HG02571 (cell line): ENCODE measurements around the gene S100A4.
"Not testable (repeated sequence)": the region's sequence is repeated elsewhere in the genome, so short reads cannot be mapped to it uniquely, and the experiment has no call there.

ENCODE experiments used
- ATAC-seq: cut with Tn5 transposase; IDR thresholded peaks from one replicate; pipeline ENCODE4 v1.9.1; 2021; ENCODE audit warnings: mild to moderate bottlenecking, moderate library complexity; ENCODE audit not compliant: unreplicated experiment

S100A4 gene

DNA sequence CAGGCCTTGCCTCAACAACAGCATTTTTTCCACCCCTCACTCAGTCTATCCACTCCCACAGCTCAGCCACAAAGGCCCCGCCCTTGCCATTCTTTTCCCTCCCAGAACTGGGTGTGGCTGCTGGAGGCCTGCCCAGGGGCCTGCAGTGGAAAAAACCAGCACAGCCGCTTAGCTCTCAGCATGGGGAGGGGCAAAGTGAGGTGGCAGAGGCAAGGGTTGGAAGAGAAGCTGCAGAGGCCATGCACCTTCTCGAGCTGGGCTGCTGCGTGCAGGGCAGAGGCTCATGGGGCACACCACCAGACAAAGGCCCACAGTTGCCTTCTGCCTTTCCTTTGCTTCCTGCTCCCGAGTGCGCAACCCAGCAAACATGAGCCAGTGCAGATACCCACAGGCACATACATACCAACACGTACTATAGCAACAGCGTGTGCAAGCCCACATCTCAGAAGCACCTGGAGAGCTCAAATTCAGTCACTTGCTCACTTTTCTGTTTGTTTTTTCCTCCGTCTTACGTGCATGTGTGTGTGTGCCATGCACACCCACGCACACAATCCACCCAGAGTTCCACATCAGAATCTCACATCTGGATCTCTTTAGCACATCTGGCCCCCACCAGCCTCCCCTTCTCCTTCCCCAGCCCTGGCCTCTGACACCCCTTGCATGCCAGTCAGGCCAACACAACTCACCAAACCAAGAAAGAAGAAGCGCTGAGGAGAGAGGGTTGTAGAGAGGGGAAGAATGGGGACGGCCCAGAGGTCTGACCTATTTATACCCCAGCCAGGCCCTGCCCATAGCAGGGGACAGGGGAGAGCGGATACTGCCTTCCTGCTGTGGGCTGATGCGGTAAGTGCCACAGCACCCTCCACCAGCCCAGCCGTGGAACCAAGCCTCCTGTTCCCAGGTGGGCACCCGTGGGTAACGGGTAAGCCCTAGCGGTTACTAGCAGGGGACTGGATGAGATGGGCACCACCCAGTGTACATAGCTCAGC, at the start of gene S100A4:
S100A4 (minus strand) TSS at position 740 of the 989 bp plus-strand sequence. CDS start 1,012 bp downstream, outside the sequence.
- ATAC-seq, result no peak

DNA sequence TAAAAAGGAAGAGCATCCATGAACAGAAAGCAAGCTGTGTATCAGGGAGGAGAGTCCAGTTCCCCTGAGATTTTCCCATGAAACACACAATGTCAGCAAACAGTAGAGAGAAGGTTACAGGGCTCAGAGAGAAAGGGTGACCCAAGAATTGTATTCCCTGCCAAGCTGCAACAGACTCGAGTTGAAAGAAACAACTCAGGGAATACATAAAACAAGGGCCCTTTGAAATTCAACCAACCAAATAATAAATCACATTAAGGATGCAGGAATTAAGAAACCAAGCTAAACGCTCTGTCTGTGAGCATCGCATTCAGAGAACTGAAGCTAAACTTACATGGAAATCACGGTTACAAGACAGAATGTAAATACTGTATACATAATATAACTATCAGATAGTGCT, 47.1 kb upstream of the S100A4 start:
- ATAC-seq, result no peak

DNA sequence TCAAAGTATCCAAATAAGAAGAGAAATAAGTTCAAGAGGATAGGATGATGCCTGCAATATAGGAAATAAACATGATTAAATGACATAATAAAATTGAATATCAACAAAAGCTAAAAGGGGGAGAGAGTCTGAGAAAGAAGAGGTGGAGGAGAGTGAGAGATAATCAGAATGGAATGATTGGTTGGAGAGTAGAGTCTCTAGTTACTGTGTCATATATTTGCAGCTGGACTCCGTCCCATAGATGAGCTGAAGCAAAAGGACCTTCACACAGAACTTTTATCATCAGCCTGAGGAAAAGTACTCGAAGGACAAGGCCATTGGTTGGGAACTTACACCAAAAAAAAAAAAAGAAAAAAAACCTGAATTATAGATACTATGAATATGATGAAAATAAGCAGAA, 42.9 kb upstream of the S100A4 start:
- no peak for ATAC-seq

DNA sequence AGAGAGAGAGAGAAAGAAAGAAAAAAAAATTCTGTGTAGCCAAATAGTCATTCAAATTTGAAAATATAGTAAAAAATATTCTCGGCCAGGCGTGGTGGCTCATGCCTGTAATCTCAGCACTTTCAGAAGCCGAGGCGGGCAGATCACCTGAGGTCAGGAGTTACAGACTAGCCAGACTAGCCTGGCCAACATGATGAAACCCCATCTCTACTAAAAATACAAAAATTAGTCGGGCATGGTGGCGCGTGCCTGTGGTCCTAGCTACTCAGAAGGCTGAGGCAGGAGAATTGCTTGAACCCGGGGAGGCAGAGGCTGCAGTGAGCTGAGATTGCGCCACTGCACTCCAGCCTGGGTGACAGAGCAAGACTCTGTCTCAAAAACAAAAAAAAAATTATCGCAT, 42.4 kb upstream of the S100A4 start:
- not testable (repeated sequence) for ATAC-seq

DNA sequence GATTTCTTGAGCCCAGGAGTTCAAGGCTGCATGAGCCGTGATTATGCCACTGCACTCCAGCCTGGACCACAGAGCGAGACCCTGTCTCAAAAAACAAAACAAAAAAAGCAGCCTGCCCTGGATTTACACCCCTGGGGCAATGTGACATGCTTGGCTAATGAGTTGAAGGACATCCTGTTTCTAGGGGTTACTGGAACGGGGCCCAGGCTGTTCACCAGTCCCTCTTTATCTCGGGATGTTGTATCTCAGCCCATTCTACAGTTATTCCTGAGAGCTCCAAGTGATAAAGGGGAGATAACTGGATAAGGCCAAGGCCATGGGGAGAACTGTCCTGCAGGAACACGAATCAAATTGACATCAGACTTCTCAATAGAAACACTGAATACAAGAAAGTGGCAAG, 41.7 kb upstream of the S100A4 start:
- no peak for ATAC-seq

DNA sequence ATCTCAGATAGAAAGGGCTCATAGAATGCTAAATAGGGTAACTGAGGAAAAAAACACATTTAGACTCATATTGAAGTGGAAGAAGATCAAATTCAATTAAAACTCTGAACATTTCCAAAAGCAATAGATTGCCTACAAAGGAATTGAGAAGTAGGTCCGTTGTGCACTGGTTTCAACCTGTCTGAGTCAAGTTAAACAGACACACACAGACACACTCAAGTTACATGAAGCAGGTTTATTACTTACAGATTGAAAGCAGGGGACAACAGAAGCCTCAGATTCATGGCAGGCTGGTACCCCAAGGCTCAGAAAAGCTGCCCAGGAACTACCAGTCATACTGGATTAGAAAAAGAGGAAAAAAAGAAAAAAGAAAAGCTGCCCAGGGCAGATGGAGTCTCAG, 40.7 kb upstream of the S100A4 start:
- ATAC-seq, result no peak

DNA sequence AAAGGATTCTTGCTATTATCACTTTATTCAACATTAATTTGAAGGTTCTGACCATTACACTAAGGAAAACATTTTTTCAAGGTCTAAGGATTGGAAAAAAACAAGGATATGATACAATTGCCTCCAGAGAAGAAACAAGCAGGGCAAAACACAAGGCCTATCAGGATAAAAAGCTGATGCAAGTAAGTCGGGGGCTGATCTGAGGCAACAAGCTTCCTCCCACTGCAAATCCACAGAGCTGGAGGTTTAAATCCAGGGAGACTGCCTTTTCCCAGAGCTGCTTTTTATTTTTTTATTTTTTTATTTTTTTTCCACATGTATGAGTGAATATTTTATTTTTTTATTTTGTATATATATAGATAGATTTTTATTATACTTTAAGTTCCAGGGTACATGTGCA, 39.4 kb upstream of the S100A4 start:
- ATAC-seq, result no peak

DNA sequence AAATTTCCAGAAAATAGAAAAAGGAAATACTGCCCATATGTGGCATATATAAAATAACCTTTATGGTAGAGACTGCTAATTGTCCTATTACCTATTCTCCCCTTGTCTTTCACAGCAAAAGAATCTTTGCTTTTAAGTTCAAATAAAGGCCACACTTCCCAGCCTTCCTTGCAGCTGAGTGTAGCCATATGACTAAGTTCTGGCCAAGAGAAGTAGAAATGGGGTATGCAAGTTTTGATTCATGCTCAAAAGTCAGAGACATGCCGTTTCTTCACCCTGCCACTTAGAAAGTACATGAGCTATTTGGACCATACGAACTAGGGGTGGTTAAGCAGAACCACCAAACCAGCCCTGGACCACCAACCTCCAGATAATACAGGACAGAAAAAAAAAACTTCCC, 38.4 kb upstream of the S100A4 start:
- no peak for ATAC-seq

DNA sequence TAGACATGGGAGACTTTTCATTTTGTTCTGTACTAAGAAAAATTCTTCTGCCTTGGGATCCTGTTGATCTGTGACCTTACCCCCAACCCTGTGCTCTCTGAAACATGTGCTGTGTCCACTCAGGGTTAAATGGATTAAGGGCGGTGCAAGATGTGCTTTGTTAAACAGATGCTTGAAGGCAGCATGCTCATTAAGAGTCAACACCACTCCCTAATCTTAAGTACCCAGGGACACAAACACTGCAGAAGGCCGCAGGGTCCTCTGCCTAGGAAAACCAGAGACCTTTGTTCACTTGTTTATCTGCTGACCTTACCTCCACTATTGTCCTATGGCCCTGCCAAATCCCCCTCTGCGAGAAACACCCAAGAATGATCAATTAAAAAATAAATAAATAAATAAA, 37.9 kb upstream of the S100A4 start:
- ATAC-seq, result not testable (repeated sequence)

DNA sequence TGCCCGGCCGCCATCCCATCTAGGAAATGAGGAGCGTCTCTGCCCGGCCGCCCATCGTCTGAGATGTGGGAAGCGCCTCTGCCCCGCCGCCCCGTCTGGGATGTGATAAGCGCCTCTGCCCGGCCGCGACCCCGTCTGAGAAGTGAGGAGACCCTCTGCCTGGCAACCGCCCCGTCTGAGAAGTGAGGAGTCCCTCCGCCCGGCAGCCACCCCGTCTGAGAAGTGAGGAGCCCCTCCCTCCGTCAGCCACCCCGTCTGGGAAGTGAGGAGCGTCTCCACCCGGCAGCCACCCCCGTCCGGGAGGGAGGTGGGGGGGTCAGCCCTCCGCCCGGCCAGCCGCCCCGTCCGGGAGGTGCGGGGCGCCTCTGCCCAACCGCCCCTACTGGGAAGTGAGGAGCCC, 37.2 kb upstream of the S100A4 start:
- ATAC-seq, result not testable (repeated sequence)

DNA sequence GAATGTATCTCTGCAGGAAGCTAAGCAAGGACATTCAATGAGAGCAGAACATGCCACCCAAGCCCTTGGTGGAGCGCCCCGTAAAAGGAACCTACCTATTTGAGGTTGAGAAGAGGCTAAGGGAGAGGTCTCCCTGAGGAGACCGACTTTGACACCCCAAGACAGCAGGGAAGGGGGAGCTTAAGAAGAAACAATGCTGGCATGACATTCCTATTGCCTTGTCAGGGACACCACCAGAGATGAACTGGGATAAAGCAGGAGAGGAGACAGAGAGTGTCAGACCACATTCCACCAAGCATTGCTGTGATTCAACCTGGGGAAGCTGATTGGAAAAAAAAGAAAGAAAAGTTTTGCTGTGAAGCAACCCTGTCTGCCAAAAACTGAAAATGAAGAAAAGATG, 33.3 kb upstream of the S100A4 start:
- ATAC-seq, result no peak

DNA sequence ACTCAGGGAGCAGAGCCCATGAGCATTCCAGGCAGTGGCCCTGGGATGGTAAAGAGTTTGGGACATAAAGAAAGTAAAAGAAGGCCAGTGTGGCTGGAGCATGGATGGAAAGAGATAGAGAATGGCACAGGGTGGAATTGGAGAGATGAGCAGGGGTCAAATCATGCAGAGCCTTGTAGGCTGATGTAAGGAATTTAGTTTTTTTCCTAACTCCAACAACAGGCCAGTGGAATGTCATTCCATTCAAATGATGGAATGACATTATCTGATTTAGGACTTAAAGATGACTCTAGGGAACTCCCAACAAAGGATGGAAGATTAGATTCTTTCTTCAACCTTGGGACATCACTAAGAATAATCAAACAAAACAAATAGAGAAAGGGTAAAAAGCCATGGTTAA, 32.9 kb upstream of the S100A4 start:
- ATAC-seq, result no peak

DNA sequence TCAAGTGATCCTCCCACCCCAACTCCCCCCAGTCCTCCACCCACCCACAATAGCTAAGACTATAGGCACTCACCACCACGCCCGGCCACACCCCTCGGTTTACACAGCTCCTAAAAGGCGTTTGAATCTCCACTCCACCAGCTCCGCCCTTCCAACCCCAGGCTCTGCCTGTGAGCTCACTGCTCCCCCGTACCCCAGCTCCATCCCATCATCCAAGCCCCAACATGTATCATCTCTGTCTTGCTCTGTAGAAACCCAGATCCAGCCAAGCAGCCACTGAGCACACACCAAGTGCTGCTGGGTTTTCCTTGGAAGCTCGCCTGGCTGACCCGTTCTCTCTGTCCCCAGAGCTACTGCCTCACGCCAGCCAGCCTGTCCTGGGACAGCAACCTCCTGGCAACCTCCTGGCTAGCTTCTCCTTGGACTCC, 32.0 kb upstream of the S100A4 start:
- ATAC-seq, result no peak

DNA sequence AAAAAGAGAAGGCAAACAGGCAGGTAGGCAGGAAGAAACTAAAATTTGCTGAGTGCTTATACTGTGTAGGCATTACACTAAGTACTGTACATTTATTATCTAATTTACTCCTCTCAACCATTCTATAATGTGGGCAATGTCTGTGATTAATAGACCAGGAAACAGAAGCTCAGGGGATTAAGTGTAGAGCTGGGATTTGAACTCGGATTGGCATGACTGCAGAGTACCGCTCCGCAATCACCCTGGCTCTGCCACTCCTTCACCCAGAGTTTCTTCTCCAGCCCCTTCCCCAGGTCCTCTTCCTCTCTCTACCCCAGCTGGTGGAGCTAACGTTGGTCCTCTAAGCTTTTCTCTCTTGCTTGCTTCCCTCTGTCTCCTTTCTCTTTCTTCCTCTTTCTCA, 31.5 kb upstream of the S100A4 start:
- ATAC-seq, result no peak

DNA sequence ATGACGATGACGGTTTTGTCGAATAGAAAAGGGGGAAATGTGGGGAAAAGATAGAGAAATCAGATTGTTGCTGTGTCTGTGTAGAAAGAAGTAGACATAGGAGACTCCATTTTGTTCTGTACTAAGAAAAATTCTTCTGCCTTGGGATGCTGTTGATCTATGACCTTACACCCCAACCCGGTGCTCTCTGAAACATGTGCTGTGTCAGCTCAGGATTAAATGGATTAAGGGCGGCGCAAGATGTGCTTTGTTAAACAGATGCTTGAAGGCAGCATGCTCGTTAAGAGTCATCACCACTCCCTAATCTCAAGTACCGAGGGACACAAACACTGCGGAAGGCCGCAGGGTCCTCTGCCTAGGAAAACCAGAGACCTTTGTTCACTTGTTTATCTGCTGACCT, 29.9 kb upstream of the S100A4 start:
- ATAC-seq, result not testable (repeated sequence)

DNA sequence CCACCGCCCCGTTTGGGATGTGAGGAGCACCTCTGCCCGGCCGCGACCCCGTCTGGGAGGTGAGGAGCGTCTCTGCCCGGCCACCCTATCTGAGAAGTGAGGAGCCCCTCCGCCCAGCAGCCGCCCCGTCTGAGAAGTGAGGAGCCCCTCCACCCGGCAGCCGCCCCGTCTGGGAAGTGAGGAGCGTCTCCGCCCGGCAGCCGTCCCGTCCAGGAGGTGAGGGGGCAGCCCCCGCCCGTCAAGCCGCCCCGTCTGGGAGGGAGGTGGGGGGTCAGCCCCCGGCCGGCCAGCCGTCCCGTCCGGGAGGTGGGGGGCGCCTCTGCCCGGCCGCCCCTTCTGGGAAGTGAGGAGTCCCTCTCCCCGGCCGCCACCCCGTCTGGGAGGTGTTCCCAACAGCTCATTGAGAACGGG, 29.5 kb upstream of the S100A4 start:
- ATAC-seq, result not testable (repeated sequence)

DNA sequence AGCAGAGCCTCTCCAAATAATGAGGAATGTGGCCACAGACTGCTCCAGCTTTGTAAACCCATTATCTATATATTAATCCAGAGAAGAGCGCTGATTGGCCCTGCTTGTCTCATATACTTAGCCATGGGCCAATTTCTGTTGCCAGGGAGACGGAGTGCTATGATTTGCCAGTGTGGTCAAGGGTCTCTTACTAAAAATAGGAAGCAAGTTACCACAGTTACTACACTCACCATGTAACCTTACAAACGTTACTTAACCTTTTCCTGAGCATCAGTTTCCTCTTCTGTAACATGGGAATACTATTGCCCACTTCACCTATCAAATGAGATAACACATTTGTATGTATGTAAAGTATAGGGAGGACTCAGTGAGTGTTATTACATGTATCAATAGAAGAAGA, 27.7 kb upstream of the S100A4 start:
- no peak for ATAC-seq

DNA sequence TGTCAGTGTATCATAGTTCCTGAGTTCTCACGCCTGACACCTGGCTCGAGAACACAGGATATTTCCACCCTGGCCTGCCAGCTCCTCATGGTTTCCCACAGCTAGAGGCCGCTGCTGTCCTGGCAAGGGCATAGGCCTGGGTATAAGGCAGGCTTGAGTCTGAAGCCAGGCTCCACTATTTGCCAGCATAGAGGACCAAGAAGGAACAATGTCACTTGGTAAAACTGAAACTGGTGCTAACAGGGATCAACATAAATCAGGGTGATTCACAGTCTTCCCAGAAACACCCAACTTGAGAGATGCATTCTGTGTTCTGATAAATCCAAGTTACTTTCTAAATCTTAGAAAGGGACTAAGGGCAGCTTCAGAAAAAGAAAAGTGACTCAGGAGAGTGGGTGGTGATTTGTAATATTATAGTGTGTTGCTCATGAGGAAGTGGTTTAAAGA, 27.0 kb upstream of the S100A4 start:
- no peak for ATAC-seq

DNA sequence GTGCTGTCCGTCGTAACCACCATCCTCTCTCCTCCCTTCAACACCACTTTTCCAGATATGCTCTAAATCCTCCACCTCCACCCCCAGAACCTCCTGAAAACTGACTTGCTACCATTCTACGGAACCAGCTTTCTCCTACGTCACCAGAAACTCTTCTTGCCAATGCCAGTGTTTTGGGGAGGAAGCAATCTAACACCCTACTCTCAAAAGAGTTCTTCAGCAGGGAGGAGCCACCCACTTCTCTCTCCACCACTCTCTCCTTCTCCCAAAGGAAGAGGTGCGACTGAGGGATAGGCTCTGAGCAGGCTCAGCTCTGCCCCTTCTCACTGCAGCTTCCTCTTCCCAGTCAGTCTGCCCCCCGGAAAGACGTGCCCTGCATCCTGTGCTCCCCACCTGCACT, 26.1 kb upstream of the S100A4 start:
- ATAC-seq, result no peak

DNA sequence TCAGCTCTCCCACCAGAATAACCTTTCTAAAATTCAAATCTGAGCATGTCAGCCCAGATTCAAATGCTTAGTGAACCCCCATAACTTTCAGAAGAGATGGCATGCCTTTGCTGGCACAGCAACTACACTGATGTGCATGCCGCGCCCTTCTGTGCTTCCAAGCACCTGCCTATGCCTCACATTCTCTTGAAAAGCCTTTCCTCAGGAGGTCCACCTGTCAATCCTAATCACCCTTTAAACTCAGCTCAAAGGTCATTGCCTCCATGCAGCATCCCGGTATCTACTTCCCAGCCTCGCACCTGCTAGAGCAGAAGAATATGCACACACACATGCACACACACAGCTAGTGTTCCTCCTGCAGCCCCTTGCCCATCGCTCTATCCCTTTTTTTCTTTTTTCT, 25.3 kb upstream of the S100A4 start:
- no peak for ATAC-seq

DNA sequence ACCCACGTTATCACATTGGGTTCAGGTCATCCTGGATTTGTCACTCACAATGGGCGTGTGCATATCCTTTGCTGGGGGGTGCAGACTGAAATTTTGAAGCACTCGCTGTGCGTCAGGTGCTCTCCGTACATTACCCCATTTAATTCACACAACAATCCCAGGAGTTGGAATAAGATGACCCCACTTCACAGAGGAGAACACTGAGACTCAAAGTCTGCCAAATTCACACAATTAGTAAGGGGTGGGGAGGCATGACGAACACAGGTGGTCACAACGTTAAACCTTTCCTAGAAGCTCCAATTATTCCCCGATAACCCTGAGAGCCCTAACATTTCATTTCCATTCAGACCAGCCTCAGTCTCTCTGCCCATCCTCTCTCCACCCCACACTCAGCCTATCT, 23.9 kb upstream of the S100A4 start:
- ATAC-seq, result no peak

DNA sequence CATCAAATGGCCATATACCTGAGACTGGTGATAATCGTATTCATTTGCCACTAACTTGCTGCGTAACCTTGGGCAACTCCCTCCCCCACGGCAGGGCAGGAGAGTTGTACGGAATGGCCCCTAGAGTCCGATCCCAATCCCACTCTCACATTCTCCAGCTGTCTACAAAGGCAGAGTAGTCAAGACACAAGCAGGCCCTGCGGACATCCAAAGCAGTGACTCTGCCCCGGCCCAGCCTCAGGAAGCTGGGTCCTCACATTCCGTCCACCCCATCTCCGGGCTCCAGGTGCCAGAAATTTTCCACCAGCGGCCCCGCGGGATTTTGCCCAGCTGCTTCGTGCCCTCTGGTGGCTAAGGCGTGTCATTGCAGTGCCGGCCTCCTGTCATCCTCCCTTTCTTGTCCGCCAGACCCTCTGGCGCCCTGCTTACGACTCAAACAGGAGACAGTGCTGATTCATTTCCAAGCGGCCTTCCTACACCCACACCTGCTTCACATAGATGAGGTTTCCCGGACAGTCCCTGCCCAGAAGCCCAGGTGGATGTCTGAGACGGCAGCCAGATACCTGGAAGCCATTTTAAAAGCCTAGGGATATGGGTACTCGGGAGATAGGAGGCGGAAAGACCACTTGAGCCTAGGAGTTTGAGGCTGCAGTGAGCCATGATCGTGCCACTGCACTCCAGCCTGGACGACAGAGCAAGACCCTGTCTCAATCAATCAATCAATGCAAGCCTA, 22.9 kb upstream of the S100A4 start:
- no peak for ATAC-seq
